ENCODE data around the gene DVL2. TPM values are rescaled to one million over a fixed set of nuclear protein-coding genes. Genes with fewer than 3 reads are reported as not detected.

DVL2 gene
- total and polyA plus RNA-seq, 2 donors (not counting 3 experiments of a cell fraction or from before 2014, with no cell fraction given): 17.2 to 55.9 TPM

DNA sequence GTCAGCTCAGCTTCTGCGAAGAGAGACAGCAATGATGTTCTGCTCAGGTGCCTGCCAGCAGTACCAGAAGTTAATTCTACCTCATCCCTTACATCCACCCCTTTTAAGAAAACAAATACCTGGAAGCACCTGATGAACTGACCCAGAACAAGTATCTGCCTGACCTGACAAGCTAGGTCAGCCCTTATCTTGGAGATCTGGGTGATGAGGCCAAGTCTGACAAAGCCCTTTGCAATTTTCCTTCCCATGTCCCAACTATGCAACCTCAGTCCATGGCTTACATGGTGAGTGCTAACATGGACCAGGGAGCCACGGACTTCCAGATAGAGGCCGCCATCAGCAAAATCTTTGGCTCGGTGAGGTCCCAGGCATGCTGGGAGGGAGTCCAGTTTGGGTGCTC lies 10.9 kb downstream of the DVL2 start:
- Histone ChIP-seq H3K4me2 (ENCODE audit: insufficient read depth, low read length) (no peak overlapping the region), H3K79me2 (ENCODE audit: control insufficient read depth, insufficient read depth, low read length) (peaks cover 2% of the 10 kb centered on the region), H3K9me1 (replicated peaks; ENCODE audit: control insufficient read depth, extremely low read depth, insufficient read depth, low read length) (no peaks in the 10 kb centered on the region), H2AFZ (ENCODE audit: low read depth, low read length) (no peak overlapping the region), H3K9me3 (replicated peaks; ENCODE audit: control insufficient read depth, insufficient read depth, low read length) (no peaks in the 10 kb centered on the region), H4K20me1 (replicated peaks; ENCODE audit: control insufficient read depth, extremely low read depth, insufficient read depth, low read length) (no peaks in the 10 kb centered on the region), H3K4me1 (ENCODE audit: control insufficient read depth, extremely low read depth, insufficient read depth, low read length) (peaks cover 11% of the 10 kb centered on the region), H3K9ac (replicated peaks; ENCODE audit: extremely low read depth, insufficient read depth, low read length) (no peak overlapping the region), H3K27me3 (ENCODE audit: control insufficient read depth in 2 of 2, insufficient read depth in 2 of 2, low read length in 2 of 2) (no peaks in the 10 kb centered on the region), H3K4me3 (replicated peaks in 1 of 3; ENCODE audit: insufficient read depth in 1 of 3, low read depth in 1 of 3, low read length in 3 of 3) (no peak overlapping the region), H3K36me3 (ENCODE audit: control insufficient read depth in 2 of 2, extremely low read depth in 1 of 2, insufficient read depth in 2 of 2, low read length in 2 of 2) (peaks cover 21 to 39% of the 10 kb centered on the region in 2 experiments), H3K27ac (ENCODE audit: insufficient read depth, low read depth, low read length) (no peak overlapping the region)
- BruUV-seq (replicated peaks): no TSS peak
- POLR2A ChIA-PET: no interaction called here
- no peak for DNase-seq (ENCODE audit: low read depth, low spot score)
- FAIRE-seq: no peak
- dilution Hi-C loops (cut with MboI; ENCODE audit: extremely low pct_ligation_motif_present, low sequenced_read_pairs) (no loop called here), intact Hi-C loops (cut with micrococcal nuclease) (no loop called here)
- TF ChIP-seq GATA2 (IDR thresholded peaks at IDR 0.05; ENCODE audit: insufficient read depth, insufficient read length, low read depth, low read length) (no peak), EZH2 (IDR thresholded peaks at IDR 0.05; ENCODE audit: borderline replicate concordance, low read depth, low read length, severe bottlenecking) (no peak), JUN (IDR thresholded peaks at IDR 0.05; ENCODE audit: borderline replicate concordance, insufficient read depth, insufficient read length, low read depth) (no peak), FOS (IDR thresholded peaks at IDR 0.05; ENCODE audit: borderline replicate concordance, insufficient read depth, low read length) (no peak), MYC (IDR thresholded peaks at IDR 0.05; ENCODE audit: low read depth, low read length) (no peak)
- CTCF ChIA-PET: interaction anchor here (1.4 to 2.0 kb wide), 3 partner anchors 16 to 178 kb away, joined by 3 to 9 read pairs (median 4); partner anchors contain the start of gene PHF23

DNA sequence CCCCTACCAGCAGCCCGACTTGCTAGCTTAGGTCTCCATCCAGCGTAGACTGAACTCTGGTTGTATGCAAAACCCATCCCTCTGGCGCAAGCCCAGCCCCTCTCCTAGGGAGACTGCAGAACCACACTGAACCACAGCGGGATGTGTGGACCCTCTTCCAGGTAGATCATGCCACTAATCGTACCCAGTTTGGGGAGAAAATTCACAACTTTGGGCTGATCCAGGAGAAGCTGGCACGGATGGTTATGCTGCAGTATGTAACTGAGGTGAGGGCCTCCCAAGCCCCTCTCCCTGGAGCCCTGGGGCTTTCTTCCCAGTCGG lies 11.4 kb downstream of the DVL2 start:
- intact Hi-C loops (cut with micrococcal nuclease) (no loop called here), dilution Hi-C loops (cut with MboI; ENCODE audit: extremely low pct_ligation_motif_present, low sequenced_read_pairs) (no loop called here)
- Histone ChIP-seq H3K27me3 (ENCODE audit: control insufficient read depth in 2 of 2, insufficient read depth in 2 of 2, low read length in 2 of 2) (no peaks in the 10 kb centered on the region), H3K4me2 (ENCODE audit: insufficient read depth, low read length) (no peak overlapping the region), H3K36me3 (ENCODE audit: control insufficient read depth in 2 of 2, extremely low read depth in 1 of 2, insufficient read depth in 2 of 2, low read length in 2 of 2) (peaks cover 21 to 37% of the 10 kb centered on the region in 2 experiments), H3K4me3 (replicated peaks in 1 of 3; ENCODE audit: insufficient read depth in 1 of 3, low read depth in 1 of 3, low read length in 3 of 3) (no peak overlapping the region), H3K9me3 (replicated peaks; ENCODE audit: control insufficient read depth, insufficient read depth, low read length) (no peaks in the 10 kb centered on the region), H3K4me1 (ENCODE audit: control insufficient read depth, extremely low read depth, insufficient read depth, low read length) (peaks cover 11% of the 10 kb centered on the region), H3K9me1 (replicated peaks; ENCODE audit: control insufficient read depth, extremely low read depth, insufficient read depth, low read length) (no peaks in the 10 kb centered on the region), H3K9ac (replicated peaks; ENCODE audit: extremely low read depth, insufficient read depth, low read length) (no peak overlapping the region), H4K20me1 (replicated peaks; ENCODE audit: control insufficient read depth, extremely low read depth, insufficient read depth, low read length) (no peaks in the 10 kb centered on the region), H3K79me2 (ENCODE audit: control insufficient read depth, insufficient read depth, low read length) (peaks cover 2% of the 10 kb centered on the region), H3K27ac (ENCODE audit: insufficient read depth, low read depth, low read length) (no peak overlapping the region), H2AFZ (ENCODE audit: low read depth, low read length) (no peak overlapping the region)
- TF ChIP-seq MYC (IDR thresholded peaks at IDR 0.05; ENCODE audit: low read depth, low read length) (no peak), POLR2A (IDR thresholded peaks at IDR 0.05; ENCODE audit: low read depth, low read length) (peak; percentile 17)
- FAIRE-seq (no peak), DNase-seq (ENCODE audit: low read depth, low spot score) (no peak)
- POLR2A ChIA-PET: no interaction called here
- no TSS peak for BruUV-seq (replicated peaks)
- CTCF ChIA-PET: interaction anchor here (1.4 to 2.0 kb wide), 2 partner anchors 74 to 177 kb away, joined by 4 to 9 read pairs; no protein-coding TSS in a partner anchor

All from endothelial cell of umbilical vein (primary cell).